ENCODE data around the gene RDH11.

Gene RDH11

GRCh38 chr14:67666750-67667449 lies 28.7 kb downstream of the RDH11 start:
- DNase-seq (ENCODE audit: insufficient read length, low spot score), result peak; percentile 36
- TF ChIP-seq CTCF (IDR thresholded peaks at IDR 0.05; ENCODE audit: insufficient read depth, missing control alignments), result peak; percentile 79
- no peak for FAIRE-seq

- DNase-seq (ENCODE audit: insufficient read length, low spot score) (no peak), FAIRE-seq (no peak)
- no peak for TF ChIP-seq CTCF (IDR thresholded peaks at IDR 0.05; ENCODE audit: insufficient read depth, missing control alignments)
Observed at GRCh38 chr14:67665868-67666267, 29.7 kb downstream of the RDH11 start.

- no peak for DNase-seq (ENCODE audit: insufficient read length, low spot score)
- FAIRE-seq, result no peak
- TF ChIP-seq CTCF (IDR thresholded peaks at IDR 0.05; ENCODE audit: insufficient read depth, missing control alignments), result no peak
Observed at GRCh38 chr14:67663633-67664032, 31.9 kb downstream of the RDH11 start.

GRCh38 chr14:67653651-67654280 lies 41.8 kb downstream of the RDH11 start:
- DNase-seq (ENCODE audit: insufficient read length, low spot score), result no peak
- no peak for TF ChIP-seq CTCF (IDR thresholded peaks at IDR 0.05; ENCODE audit: insufficient read depth, missing control alignments)
- peak; percentile 73 for FAIRE-seq

GRCh38 chr14:67652189-67652588 lies 43.4 kb downstream of the RDH11 start:
- FAIRE-seq (no peak), DNase-seq (ENCODE audit: insufficient read length, low spot score) (no peak)
- no peak for TF ChIP-seq CTCF (IDR thresholded peaks at IDR 0.05; ENCODE audit: insufficient read depth, missing control alignments)

GRCh38 chr14:67650694-67651093 lies 44.9 kb downstream of the RDH11 start:
- FAIRE-seq, result no peak
- DNase-seq (ENCODE audit: insufficient read length, low spot score), result no peak
- no peak for TF ChIP-seq CTCF (IDR thresholded peaks at IDR 0.05; ENCODE audit: insufficient read depth, missing control alignments)

GRCh38 chr14:67650151-67650550 lies 45.4 kb downstream of the RDH11 start:
- no peak for TF ChIP-seq CTCF (IDR thresholded peaks at IDR 0.05; ENCODE audit: insufficient read depth, missing control alignments)
- DNase-seq (ENCODE audit: insufficient read length, low spot score) (no peak), FAIRE-seq (no peak)
